HG03196 (cell line): Measurements from ENCODE around the gene IFIT2.
"Not testable (repeated sequence)": the region's sequence is repeated elsewhere in the genome, so short reads cannot be mapped to it uniquely, and the experiment has no call there.

ENCODE experiments used
- ATAC-seq: cut with Tn5 transposase; IDR thresholded peaks from one replicate; pipeline ENCODE4 v1.9.1; 2021; ENCODE audit not compliant: unreplicated experiment

The IFIT2 gene

GRCh38 chr10:89306434-89307268 is 4.8 kb downstream of the IFIT2 start:
- ATAC-seq, result no peak

DNA sequence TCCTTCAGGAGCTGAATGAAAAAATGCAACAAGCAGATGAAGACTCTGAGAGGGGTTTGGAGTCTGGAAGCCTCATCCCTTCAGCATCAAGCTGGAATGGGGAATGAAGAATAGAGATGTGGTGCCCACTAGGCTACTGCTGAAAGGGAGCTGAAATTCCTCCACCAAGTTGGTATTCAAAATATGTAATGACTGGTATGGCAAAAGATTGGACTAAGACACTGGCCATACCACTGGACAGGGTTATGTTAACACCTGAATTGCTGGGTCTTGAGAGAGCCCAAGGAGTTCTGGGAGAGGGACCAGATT is 5.4 kb downstream of the IFIT2 start:
- ATAC-seq, result no peak

DNA sequence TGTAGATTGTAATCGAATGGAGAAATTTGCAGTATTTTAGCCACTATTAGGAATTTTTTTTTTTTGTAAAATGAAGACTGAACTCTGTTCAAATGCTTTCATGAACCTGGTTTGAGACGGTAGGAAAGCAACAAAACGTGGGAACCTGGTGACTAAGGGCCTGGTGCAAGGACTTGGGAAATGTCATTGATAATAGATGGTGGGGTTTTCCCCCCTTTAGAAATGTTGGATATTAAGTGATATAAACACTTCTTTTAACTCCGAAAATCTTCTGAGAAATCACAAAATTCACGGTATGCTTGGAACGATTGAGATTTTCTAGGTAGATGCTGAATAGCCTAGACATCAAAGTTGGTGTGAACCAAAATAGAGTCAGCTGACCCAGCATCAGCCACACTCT is 6.4 kb downstream of the IFIT2 start:
- ATAC-seq, result no peak

DNA sequence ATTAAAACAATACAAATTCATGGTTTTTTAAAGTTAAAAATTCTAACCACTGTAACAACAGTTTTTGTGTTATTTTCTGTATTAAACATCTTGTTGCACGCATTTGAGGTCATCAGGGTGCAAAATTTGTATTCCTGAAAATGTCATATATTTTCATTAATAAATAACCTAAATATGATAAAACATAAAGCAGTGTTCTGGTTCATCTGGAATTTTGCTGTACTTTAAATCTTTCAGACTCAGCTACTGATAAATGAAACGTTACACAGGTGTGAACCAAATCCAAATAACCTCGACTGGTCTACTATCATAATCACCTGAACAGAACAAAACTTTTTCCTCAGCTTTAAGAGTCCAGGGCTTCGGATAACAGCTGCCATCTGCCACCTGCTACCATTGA is 6.9 kb downstream of the IFIT2 start:
- no peak for ATAC-seq

DNA sequence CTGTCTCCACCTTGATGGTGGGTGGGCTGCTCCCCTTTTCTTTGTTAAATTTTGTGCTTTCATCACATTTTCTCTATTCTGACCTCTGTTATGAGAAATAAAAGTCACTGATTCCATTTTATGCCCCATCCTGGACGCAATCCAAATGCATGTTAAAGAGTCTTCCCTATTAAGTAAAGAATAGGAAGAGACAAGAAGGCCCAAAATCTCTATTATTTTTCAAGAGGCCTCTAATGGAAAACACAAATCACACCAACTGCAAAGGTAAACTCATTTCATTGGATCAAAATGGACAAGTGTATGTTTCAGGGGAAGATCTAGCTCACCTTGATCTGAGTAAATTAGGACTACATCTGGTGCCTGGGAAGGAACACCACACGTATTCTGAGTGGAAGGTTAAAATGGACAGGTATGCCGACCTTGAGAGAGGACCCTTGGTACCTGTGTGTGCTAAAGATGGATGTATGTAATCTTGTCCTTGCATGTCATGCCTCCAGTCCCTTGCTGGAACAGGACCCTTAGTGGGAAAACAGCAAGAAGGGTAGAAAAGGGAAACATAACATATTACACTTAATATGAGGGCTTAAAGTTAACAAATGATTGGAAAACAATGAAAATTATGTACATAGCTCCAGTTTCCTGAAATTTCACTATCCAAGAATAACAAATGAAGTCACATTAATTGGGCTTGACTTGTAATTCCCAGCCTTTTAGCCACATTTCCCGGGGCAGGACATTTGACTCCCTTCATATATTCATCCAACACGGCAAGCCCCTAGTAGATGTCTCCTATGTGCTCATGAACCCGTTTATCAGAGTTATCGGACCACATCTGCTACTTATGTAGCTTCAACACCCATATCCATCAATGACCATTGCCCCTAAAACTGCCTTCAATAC is 7.6 kb downstream of the IFIT2 start:
- no peak for ATAC-seq

DNA sequence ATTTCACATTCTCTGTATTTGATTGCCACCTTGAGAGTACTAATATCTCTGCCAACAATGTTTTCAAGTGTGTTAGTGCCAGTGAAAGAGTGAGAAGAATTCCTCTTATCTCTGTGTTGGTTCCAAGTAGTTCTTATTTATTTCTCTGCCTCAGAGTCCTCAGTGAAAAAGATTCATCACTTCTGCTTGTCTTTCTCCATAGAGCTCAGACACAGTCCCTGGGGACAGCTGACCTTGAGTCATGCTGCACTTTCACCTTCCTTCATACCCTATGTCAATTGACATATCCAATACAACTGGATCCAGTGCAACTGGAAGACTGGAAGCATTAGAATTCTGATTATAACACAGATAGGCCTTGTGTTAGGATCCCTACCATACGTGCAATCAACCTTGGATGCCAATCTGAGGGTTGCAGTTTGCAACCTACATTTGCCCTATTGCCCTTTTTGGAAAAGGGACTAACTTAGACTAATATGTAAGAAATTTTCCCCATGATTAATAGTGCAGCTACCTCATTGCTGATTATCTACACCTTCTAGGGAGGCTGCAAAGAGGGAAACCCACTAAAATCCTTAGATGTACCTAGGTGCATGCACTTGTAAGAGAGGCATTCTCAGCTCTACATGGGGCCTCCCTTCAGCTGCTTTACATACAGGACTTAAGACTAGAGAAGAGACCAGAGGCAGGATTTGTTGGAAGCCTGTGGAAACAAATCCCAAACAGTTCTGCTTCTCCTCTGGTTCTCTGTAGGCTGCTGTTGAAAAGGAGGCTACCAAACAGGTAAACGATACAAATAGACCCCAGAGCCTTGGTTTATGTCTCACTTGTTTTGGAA is 8.4 kb downstream of the IFIT2 start:
- ATAC-seq, result no peak

GRCh38 chr10:89312973-89313372 is 11.1 kb downstream of the IFIT2 start:
- no peak for ATAC-seq

DNA sequence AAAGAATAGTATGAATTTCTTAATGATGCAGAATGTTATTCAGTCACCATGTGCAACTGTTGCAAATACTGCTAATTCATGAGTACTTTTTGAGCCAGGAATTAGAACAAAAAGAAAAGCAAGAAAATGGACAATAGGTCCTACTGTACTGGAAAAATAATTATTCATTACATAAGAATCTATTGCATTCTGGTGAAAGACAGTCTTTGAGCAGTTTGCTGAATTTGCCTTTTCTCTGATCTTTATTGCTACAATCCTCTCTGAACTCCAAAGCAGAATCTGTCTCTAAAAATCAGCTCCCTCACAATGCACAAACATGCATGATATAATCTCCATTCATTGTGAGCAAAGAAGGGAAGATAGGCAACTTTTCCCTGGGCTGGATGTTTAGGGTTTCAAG is 12.8 kb downstream of the IFIT2 start:
- ATAC-seq, result no peak

- ATAC-seq, result not testable (repeated sequence)
Observed at GRCh38 chr10:89318047-89318446, 16.2 kb downstream of the IFIT2 start.

DNA sequence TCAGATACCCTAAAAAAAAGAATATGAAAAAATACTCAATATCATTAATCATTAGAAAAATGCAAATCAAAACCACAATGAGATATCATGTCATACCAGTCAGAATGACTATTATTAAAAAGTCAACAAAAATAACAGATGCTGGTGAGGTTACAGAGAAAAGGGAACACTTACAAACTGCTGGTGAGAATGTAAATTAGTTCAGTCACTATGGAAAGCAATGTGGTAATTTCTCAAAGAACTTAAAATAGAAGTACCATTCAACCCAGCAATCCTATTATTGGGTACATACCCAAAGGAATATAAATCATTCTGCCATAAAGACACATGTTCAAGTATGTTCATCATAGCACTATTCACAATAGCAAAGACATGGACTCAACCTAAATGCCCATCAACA is 23.2 kb downstream of the IFIT2 start:
- ATAC-seq, result not testable (repeated sequence)

DNA sequence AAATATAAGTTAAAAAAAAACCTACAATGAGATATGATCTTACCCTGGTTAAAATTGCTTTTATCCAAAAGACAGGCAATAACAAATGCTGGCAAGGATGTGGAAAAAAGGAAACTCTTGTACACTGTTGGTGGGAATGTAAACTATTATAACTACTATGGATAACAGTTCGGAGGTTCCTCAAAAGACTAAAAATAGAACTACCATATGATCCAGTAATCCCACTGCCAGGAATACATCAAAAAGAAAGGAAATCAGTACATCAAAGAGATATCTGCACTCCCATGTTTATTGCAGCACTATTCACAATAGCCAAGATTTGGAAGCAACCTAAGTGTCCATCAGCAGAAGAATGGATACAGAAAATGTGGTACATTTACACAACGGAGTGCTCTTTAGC is 24.0 kb downstream of the IFIT2 start:
- ATAC-seq, result not testable (repeated sequence)

GRCh38 chr10:89327803-89328441 is 26.1 kb downstream of the IFIT2 start, which contains the start of gene IFIT3:
TSS of gene IFIT3 (plus strand) at chr10:89327997. CDS start at chr10:89328074, 77 bp downstream.
- ATAC-seq, result no peak

- no peak for ATAC-seq
Observed at GRCh38 chr10:89329151-89329550, 27.3 kb downstream of the IFIT2 start.

GRCh38 chr10:89330014-89330413 is 28.2 kb downstream of the IFIT2 start:
- not testable (repeated sequence) for ATAC-seq

DNA sequence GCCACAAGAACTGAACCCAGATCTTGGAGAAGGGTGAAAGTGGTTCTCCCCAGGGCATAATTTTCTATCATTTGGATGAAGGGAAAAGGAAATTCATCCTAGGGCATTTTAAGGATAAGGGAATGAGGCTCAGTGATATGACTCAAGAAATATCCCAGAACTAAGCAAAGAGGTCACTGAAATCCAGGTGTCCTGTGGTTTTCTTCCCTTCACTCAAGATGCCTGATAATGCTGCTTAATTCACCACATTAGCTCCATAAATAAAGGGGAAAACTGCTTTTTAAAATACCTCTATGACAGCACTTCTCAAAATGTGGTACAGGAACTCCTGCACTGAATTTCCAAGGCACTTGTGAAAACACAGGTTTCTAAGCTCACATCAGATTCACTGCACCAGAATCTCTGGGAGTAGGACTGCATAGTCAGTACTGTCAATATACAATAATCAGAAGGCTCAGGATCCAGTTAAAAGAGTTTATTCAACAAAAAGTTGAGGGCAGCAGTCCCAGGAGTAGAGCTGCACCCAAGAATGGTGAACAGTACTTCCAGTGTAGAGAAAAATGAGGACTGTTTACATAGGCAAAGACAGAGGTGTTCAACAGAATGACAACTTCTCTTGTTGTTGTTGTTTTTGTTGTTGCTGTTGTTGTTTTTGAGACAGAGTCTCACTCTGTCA is 28.8 kb downstream of the IFIT2 start:
- no peak for ATAC-seq

DNA sequence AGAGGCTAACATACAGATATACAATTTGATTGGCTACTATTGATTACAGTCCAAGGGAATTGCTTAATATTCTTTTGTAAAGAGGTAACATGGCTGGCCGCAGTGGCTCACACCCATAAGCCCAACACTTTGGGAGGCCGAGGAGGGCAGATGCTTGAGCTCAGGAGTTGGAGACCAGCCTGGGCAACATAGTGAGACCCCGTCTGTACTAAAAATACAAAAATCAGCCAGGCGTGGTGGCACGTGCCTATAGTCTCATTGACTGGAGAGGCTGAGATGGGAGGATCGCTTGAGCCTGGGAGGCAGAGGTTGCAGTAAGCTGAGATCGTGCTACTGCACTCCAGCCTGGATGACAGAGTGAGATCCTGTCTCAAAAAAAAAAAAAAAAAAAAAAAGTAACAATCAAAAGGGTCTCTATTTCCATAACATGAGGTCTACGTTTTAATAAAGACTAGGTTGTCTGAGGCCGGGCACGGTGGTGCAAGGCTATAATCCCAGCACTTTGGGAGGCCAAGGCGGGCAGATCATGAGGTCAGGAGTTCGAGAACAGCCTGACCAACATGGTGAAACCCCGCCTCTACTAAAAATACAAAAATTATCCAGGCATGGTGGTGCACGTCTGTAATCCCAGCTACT is 29.8 kb downstream of the IFIT2 start:
- not testable (repeated sequence) for ATAC-seq

GRCh38 chr10:89332123-89332633 is 30.3 kb downstream of the IFIT2 start:
- peak; percentile 39 for ATAC-seq

DNA sequence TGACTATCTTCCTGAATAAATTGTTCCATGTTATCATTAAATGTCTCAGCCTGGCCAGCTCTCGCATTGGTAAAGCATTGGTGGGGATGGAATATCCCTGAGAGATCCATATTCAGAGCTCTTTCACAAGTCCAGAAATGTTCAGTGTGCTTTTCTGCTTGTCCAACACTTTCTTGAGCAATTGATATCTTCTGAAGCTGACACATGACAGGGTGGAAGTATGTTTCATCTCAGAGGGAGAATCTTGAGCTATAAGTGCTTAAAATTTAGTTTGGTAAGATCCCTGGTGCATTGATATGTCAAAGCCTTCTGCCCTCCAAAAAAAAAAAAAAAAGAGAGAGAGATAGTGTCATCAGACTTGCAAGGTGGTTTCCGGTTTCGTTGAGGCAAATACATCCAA is 33.4 kb downstream of the IFIT2 start:
- no peak for ATAC-seq

- ATAC-seq, result no peak
Observed at GRCh38 chr10:89336241-89336640, 34.4 kb downstream of the IFIT2 start.
